Fibroblast of skin of right quadriceps (primary cell): Measurements from ENCODE around the gene PRMT7.
"Not testable (repeated sequence)": the region's sequence is repeated elsewhere in the genome, so short reads cannot be mapped to it uniquely, and the experiment has no call there.

ENCODE experiments used
- DNase-seq: peaks from one replicate; pipeline ENCODE4 v3.0.0-alpha.2; 2013

PRMT7 gene

DNA sequence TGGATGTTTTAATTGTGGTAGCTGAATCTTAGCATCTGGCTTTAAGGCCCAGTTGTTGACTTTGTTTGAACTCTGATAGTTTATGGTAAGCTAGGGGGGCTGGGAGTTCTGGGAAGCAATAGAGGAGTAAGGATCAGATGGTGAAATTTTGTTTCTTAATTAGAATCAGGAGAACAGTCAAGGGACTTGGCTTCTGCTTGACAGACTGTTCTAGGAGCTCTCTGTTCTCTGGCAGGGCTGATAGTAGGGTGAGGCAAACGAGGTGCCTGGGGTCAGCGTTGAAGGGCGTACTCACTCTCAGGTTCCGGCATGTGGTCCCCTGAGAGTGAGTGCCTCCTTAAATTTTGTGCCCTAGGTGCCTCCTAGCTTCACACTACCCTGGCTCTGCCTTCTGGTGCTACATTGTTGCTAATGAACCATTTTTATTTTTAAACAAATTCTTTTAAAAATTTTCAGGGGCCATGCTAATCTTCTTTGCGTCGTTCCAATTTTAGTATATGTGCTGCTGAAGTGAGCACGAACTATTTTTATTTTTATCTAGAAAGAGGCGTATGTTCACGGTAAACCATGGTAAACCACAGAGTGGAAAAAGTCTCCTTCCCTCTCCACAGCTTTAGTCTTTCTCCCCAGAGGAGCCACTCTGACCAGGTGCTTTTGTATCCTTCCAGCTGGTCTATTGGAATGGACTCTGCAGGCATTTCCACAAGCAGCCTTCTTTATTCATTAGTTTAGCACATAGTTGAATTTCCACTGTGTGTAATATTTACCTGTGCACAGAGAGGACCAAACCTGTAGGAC is 26.8 kb upstream of the PRMT7 start:
- DNase-seq = no peak

DNA sequence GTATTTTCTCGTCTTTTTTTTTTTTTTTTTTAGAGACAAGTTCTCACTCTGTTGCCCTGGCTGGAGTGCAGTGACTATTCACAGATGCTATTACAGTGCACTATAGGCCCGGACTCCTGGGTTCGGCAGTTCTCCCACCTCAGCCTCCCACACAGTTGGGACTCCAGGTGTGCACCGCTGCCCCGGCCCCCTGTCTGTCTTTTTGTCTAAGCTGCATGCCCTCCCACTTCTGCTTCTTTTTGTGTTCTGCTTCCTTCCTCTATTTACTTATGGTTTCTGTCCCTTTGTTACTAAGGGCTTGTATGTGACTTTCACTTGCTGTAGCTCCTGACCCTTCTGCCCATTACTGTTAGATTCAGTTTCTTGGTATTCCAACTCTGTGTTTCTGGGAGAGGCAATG is 26.0 kb upstream of the PRMT7 start:
- no peak for DNase-seq

DNA sequence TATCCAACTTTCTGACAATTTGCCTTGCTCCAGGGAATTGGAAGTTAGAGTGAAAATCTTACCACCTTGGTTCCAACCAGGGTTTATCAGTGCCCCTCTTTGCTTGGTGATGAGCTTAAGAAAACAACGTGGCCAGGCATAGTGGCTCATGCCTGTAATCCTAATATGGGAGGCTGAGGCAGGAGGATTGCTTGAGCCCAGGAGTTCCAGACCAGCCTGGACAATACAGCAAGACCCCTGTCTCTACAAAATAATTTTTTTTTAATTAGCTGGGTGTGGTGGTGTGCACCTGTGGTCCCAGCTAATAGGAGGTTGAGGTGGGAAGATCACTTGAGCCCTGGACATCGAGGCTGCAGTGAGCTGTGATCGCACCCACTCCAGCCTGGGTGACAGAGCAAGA is 25.1 kb upstream of the PRMT7 start:
- DNase-seq = no peak

DNA sequence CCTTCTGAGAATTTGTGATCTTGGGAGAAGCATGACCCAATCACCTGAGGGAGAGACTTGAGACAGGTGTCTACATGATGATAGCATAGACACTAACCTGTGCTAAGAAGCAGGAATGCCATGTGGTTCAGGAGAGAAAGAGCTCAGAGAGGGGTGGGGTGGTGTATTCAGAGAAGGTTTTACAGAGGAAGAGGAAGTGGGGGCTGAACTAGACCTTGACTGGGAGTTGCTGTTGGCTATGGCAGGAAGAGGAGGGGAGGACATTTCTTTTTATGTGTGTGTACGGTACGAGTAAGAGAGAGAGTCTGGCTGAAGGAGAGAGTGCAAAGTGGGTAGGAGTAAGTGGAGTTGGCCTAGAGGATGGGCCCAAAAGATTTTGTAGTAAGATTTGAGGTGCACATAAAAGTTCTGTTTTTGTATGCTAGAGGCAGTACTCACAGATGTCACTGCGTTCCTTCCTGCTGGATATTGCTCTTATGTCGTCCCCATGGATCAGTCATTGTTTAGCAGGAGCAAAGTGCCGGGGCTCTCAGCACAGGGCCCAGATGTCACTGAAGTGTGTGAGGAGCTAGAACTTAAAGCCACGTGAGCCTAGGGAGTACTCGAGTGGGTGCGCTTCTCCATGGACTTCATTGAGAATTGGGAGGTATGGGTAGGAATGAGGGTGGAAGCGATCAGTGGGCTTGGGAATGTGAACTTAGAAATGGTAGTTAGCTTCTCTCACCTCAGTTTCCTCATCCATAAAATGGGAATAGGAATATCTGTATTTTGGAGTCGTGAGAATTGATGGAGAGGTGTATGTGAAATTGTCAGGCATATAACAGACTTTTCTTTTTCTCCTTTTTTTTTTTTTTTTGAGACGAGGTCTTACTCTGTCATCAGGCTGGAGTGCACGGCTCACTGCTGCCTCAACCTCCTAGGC is 24.4 kb upstream of the PRMT7 start:
- no peak for DNase-seq

DNA sequence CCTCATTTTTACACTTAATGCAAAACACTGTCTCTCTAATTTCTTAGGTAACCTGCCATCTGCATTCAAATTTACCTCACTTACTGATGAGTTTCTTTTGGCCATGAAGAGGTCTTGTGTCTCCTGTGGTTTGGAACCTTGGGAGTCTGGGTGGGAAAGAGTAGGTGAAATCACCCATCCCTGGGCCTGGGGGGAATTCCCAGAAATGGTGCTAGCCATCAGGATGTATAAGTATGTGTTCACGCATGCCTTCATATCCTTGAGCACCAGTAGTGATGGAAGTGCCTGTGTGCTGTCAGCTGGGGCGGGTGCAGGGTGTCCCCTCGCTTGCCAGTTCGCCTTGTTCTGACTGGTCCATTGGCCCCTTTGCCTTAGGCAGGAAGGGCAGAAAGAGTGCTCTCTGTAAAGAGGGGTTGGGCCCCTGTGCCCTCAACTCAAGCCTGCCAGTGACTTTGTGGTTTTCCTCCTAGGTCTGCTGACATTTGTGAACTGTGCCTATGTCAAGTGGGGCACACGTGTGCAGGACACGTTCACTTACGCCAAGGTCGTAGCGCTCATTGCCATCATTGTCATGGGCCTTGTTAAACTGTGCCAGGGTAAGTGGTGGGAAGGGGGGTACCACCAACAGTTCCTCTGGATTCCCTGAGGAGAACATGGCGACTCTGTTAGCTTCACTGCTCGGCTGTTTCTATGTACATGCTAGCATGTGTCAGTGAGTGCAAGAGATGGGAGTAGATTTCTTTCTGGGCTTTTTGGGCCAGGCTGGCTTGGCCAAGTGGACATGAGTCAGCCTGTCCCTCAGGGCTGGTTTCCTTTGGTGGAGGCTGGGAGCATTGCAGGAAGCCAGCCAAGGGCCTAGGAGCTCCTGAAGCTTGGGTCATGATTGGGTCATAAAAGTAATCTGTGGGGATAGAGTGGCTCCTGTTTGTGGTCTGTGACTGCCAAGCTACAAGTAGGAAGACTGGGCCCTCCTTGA is 23.3 kb upstream of the PRMT7 start:
- peak; percentile 53 for DNase-seq

DNA sequence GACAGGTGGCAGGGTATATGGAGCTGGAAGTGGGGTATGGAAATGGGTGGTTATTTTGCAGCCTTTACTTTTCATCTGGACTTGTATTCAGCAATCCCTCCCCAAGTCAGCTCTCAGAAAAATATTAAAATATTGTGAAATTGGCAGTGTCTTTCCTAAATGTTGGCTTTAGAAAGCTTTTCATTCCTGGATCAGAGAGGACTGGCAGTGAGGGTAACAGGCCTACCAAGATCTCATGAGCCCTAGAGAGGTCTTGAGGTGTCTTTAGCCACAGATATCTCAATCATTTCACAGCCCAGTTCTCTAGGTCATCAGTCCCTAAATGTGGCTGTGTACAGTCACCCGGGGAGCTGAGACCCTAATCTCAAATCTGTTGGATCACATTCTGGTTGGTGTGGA is 22.6 kb upstream of the PRMT7 start:
- DNase-seq = no peak

DNA sequence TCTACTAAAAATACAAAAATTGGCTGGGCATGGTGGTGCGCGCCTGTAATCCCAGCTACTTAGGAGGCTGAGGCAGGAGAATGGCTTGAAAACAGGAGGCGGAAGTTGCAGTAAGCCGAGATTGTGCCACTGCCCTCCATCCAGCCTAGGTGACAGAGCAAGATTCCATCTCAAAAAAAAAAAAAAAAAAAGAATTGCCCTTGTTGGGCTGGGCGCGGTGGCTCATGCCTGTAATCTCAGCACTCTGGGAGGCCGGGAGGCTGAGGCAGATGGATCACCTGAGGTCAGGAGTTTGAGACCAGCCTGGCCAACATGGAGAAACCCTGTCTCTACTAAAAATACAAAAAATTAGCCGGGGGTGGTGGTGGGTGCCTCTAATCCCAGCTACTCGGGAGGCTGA is 22.0 kb upstream of the PRMT7 start:
- not testable (repeated sequence) for DNase-seq

DNA sequence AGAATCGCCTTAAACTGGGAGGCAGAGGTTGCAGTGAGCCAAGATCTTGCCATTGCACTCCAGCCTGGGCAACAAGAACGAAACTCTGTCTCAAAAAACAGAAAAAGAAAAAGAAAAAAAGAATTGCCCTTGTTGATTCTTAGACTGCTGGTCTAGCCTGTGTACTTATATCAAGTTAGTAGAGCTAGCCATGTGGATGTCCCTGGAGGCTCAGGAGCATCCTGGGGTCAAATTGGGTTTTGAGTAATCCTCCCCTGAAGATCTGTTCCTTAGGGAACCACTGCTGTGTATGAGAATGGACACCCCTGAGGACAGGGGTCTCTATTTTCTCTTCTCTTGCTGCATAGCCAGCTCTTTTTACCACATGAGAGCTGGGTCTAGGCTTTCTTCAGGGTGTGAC is 21.6 kb upstream of the PRMT7 start:
- no peak for DNase-seq

DNA sequence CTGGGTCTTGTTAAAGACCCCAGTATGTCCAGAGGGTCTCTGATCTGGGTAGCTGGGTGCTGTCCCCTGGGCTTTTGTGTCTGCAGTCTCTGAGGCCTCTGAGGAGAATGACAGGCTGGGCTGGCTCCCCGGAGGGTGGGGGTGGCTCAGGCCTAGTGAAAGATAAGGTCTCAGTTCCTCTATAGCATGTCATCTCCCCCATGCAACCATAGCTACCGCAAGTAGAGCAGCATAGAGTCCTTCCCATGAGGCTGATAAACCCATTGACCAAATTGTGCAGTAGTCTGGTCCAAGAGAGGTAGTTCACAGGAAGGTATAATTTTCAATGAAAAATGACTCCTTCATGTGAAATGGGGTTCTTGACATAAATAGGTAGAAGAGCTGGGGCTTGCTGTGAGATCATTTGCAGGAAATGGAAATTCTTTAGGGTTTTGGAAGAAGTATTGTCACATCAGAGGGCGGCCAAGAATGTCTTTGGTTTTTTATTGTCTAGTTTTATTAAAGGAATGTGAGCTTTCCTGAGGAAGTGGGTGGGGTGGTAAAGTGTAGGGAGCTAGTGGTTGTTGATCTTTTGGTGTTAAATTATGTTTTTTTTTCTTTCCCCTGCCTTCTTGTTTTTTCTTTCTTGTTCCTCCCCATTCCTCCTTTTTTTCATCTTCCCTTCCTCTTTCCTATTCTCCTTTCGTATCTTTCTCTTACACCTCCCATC is 21.0 kb upstream of the PRMT7 start:
- peak; percentile 39 for DNase-seq

DNA sequence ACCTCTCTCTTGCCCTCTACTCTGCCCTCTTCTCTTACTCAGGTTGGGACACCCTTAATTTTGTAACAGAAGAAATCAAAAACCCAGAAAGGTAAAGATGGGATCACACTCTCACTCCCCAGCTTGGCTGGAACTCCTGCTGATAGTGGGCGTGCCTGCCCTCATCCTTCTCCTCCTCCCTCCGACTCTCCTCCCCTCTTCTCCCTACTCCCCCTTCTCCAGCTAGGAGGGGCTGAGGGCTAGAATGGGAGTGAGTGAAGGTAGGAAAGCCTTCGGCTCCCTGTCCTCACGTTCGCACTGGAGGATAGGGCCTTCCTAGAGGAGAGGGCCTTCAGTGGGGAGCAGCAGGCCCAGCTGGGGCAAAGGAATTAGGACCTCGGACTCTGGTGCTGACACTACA is 20.4 kb upstream of the PRMT7 start:
- DNase-seq = no peak

DNA sequence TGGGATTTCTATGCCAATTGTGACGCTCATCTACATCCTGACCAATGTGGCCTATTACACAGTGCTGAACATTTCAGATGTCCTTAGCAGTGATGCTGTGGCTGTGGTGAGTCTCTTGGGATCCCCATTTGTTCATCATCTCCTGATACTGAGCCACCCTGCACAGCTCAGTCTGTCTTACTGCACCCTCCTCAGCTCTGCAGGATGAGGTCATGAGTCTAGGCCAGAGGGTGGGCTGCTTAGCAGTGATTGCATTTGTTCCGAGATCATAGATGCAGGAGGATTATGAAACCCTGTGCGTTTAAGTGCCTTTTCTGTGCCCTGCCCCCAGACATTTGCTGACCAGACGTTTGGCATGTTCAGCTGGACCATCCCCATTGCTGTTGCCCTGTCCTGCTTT is 19.6 kb upstream of the PRMT7 start:
- DNase-seq = no peak

DNA sequence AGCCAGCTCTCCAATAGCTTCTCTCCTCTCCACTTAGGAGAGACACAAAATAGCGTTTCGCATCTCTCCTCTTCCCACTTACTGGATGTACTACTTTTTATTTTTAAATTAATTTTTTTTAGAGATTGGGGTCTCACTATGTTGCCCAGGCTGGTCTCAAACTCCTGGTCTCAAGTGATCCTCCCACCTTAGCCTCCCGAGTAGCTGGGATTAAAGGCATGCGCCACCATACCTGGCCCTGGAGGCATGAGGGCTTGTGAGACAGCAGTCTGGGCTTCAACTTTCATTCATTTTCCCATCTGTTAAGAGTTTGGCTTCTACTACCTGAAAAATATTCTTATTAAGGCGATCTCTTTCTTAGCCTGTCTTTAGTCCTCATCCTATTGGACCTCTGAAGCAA is 18.4 kb upstream of the PRMT7 start:
- no peak for DNase-seq

DNA sequence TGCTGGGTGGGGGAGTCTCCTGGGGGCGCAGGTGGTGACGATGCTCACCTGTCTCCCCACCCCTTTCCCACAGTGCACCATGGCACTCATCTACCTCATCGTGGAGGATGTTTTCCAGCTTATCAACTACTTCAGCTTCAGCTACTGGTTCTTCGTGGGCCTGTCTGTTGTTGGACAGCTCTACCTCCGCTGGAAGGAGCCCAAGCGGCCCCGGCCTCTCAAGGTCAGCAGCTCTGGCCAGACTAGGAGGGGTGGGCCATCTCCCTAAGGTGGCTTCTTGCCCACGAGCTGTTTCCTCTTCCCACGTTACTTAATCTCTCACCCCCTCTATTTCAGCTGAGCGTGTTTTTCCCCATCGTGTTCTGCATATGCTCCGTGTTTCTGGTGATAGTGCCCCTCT is 14.5 kb upstream of the PRMT7 start:
- no peak for DNase-seq

DNA sequence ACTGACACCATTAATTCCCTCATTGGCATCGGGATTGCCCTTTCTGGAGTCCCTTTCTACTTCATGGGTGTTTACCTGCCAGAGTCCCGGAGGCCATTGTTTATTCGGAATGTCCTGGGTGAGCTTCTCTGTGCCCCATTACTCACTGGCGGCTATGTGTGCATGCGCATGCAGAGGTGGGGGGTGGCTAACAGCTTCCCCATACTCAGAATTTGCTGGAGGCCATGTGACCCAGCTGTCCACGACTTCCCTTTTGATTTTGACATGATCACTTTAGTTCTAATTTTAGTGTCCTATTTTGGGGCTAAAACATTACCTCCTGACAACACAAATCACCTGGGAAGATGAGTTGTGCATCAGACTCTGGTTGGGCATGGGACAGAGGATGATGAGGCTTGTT is 14.1 kb upstream of the PRMT7 start:
- no peak for DNase-seq

DNA sequence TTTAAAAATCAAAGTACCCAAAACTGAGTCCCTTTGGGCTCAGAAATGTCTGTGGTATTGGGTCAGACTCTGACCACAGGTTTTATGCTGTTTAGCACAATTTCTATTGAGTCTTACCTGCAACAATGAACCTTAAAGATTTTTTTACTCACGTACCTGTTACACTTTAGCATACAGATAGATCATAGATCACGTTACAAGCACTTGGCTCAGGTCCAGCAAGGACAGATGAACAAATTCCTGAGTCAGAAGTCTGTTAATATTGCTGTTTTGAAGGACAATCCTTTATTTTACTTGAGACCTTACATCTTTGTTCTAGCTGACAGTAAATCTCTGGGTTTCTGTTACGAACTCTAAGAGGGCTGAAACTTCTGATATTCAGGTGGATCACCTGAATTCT is 12.9 kb upstream of the PRMT7 start:
- no peak for DNase-seq

DNA sequence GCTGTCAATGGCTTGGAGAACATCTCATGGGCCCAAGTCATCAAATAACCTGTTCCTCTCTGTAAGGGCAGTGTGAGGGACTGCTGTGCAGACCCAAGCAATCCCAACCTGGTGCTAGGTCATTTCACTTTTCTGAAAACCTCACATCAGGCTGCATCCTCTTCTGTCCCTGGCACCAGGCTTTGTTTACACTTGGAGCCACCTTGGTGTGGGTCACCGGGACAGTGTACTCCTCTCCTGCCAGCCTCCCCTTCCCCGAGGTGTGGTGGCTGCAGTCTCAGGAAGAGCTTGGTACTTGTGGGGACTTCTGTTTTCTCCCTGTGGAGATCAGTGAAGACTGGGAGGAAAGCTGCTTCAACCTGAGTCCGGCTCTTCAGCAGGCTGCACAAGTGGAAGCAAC is 12.5 kb upstream of the PRMT7 start:
- no peak for DNase-seq

DNA sequence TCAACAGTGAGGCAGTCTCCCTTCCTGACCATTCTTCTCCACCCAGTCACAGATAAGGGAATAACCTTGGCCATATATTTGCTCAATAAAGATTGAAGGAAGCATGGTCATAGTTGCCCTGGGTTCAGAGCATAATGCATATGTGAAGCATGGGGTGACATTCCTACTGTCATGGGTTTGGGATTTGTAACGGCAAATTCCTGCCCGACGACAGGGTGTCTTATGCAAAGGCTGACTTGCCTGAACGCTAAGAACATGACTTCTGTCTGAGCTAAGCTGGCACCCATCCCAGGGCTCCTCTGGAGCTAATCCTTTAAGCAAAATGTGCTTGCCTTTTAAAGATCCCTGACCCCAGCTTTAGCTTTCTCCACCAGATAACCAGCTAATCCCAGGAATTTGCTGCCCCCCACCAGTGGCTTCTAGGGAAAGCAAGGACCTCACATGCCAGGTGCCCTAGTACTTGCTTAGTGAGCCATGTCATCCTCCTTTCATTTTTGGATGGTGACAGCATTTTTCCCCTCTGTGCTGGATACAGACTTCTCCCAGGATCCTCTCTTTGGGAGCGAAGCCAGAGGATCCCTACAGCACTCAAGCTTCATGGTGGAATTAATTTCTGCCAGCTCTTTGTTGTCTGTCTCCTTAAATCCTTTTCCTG is 11.8 kb upstream of the PRMT7 start:
- peak; percentile 75 for DNase-seq

DNA sequence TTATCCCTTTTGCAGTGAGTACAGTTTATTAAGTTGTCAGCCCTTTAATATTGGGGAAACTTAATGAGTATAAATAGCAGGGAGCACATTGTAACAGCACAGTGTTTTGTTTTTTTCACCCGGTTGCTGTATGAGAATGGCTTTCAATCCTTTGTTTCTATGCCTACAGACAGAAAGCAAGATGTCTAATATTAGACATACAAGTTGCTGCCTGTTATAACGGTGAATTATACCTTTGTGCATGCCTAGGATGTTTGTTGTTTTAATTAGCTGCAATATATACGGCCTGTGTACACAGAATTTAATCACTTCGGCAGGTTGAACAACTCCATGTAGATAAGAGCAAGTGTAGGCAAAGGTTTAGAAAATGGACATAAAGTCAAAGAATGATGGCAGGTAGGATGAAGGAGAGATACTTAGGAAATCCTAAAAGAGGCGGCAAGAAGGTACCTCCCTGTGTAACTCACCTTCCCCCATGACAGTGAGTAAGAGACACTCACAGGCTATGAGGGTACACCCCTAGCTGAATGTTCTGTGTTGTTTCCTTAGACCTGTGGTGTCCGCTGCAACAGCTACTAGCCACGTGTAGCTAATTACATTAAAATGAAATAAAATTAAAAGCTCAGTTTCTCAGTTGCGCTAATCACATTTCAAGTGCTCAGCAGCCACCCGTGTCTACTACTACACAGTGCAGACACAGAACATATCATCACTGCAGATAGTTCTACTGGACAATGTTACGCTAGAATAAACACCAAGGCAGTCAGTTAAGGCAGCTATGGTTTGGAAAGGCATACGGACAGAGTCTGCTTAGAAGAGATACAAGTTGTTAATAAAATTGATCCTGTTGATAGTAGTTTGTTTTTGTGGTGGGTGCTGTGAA is 11.0 kb upstream of the PRMT7 start:
- DNase-seq = no peak

DNA sequence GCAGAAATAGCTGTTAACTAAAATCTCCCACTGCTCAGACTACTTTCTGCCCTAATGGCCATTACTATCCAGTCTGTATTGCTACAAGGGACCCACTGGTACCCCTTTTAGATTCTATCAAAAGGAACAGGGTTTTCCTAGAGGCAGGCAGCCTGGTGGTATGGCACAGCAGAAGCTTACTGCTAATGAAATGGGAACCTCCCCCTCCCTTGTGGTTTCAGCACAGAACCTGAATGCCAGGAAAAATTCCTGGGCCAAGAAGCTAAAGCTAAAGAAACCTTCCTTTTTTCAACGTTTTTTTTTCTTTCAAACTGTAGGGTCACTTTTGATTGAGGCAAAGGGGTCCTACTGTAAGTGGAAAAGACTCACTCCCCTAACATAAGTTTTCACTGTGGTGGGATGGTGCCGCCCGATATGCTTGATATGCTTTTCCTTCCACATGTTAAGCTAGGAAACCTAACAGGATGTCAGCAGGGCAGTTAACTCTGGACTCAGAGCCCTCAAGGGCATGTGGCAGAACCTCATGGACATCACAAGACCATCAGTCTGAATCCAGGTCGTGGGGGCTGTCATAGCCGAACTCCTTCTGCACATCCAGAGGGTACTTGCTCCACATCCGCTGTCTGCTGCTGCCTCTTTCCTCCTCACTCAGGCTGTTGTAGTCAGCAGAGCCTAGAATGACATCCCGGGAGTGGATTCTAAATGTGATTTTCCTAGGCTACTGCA is 9.9 kb upstream of the PRMT7 start:
- DNase-seq = no peak

DNA sequence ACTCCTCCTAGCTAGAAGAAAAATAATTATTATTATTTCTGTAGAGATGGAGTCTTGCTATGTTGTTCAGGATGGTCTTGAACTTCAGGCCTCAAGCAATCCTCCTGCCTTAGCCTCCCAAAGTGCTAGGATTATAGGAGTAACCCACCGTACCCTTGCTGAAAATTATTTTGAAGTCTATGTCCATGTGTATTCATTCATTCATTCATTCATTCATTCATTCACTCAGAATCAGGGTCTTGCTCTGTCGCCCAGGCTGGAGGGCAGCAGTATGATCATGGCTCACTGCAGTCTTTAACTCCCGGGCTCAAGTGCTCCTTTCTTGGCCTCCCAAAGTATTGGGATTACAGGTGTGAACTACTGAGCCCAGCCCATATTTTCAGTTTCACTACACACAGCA is 4.2 kb upstream of the PRMT7 start:
- DNase-seq = no peak
